T-helper 1 cell treated with Interleukin-12 subunit alpha and Interleukin-12 subunit beta and Interleukin-4 antibody, amounts not matched to agents 30 ng/mL and 1 ng/mL, for 36 hours (primary cell): ENCODE measurements around the gene XKR3. TPM values are rescaled to one million over a fixed set of nuclear protein-coding genes. Genes with fewer than 3 reads are reported as not detected.
"Not testable (repeated sequence)": the region's sequence is repeated elsewhere in the genome, so short reads cannot be mapped to it uniquely, and the experiment has no call there.

Source experiments
- intact Hi-C: fragments of 100-400 bp; cut with micrococcal nuclease; formaldehyde crosslinking; loops from one replicate; pipeline ENCODE4 v1.15.1; 2024
- total RNA-seq: library from RNA; stranded (reverse); gene quantifications from 2 replicates; pipeline ENCODE4 v1.2.3, GENCODE V29; 2022

XKR3 gene
- total RNA-seq, result not detected in 2 replicates

GRCh38 chr22:16824716-16825687 is at the start of gene XKR3:
Gene XKR3, minus strand, starts transcription at chr22:16825411. Its CDS starts 17,338 bp downstream, at chr22:16808073.
- intact Hi-C loops, result no loop called here

- intact Hi-C loops, result not testable (repeated sequence)
Measured at GRCh38 chr22:16869640-16870039, 44.4 kb upstream of the XKR3 start.

- intact Hi-C loops, result no loop called here
Measured at GRCh38 chr22:16866167-16866566, 41.0 kb upstream of the XKR3 start.

- intact Hi-C loops, result not testable (repeated sequence)
Measured at GRCh38 chr22:16856851-16857250, 31.6 kb upstream of the XKR3 start.

GRCh38 chr22:16854631-16855030 is 29.4 kb upstream of the XKR3 start:
- intact Hi-C loops, result no loop called here

GRCh38 chr22:16851268-16851996 is 26.2 kb upstream of the XKR3 start:
- intact Hi-C loops, result not testable (repeated sequence)

GRCh38 chr22:16847271-16847670 is 22.1 kb upstream of the XKR3 start:
- intact Hi-C loops, result no loop called here

- intact Hi-C loops, result no loop called here
Measured at GRCh38 chr22:16845881-16846280, 20.7 kb upstream of the XKR3 start.

GRCh38 chr22:16845465-16845864 is 20.3 kb upstream of the XKR3 start:
- intact Hi-C loops, result no loop called here

GRCh38 chr22:16844529-16844928 is 19.3 kb upstream of the XKR3 start:
- intact Hi-C loops, result no loop called here

GRCh38 chr22:16838073-16838472 is 12.9 kb upstream of the XKR3 start:
- intact Hi-C loops, result loop anchor here (10.0 kb wide), 1 partner anchor 63 kb away; no protein-coding TSS in a partner anchor

- intact Hi-C loops, result loop anchor here (10.0 kb wide), 1 partner anchor 60 kb away; no protein-coding TSS in a partner anchor
Measured at GRCh38 chr22:16834971-16835370, 9.8 kb upstream of the XKR3 start.

GRCh38 chr22:16831257-16831656 is 6.0 kb upstream of the XKR3 start:
- intact Hi-C loops, result loop anchor here (10.0 kb wide), 1 partner anchor 56 kb away; no protein-coding TSS in a partner anchor

GRCh38 chr22:16829985-16830384 is 4.8 kb upstream of the XKR3 start:
- intact Hi-C loops, result loop anchor here (10.0 kb wide), 1 partner anchor 55 kb away; no protein-coding TSS in a partner anchor

- intact Hi-C loops, result no loop called here
Measured at GRCh38 chr22:16828876-16829275, 3.7 kb upstream of the XKR3 start.

GRCh38 chr22:16827506-16827905 is 2.3 kb upstream of the XKR3 start:
- intact Hi-C loops, result no loop called here

GRCh38 chr22:16819249-16819648 is 6.0 kb downstream of the XKR3 start:
- intact Hi-C loops, result no loop called here

- intact Hi-C loops, result no loop called here
Measured at GRCh38 chr22:16818538-16818937, 6.7 kb downstream of the XKR3 start.

GRCh38 chr22:16815073-16815472 is 10.1 kb downstream of the XKR3 start:
- intact Hi-C loops, result no loop called here

- intact Hi-C loops, result no loop called here
Measured at GRCh38 chr22:16810188-16810802, 14.9 kb downstream of the XKR3 start.

GRCh38 chr22:16808744-16809143 is 16.5 kb downstream of the XKR3 start:
- intact Hi-C loops, result no loop called here

GRCh38 chr22:16807109-16807508 is 18.1 kb downstream of the XKR3 start:
- intact Hi-C loops, result no loop called here
